Activated CD4-positive, alpha-beta T cell treated with anti-CD3 and anti-CD28 coated beads, Interleukin-2, amount 50 U/mL, for 16 hours (primary cell): ENCODE measurements around the gene MAD1L1.
A peak's percentile ranks its signal among the peaks of the same experiment; 100 is the strongest.

Experiments used
- DNase-seq: peaks from one replicate; pipeline ENCODE4 v3.0.0-alpha.2; 2020

Gene MAD1L1

GRCh38 chr7:2217206-2217605 lies 15.5 kb downstream of the MAD1L1 start:
- no peak for DNase-seq

- no peak for DNase-seq
These were observed 16.9 kb downstream of the MAD1L1 start for GRCh38 chr7:2215851-2216250.

GRCh38 chr7:2214636-2215035 lies 18.1 kb downstream of the MAD1L1 start:
- DNase-seq, result peak; percentile 84

GRCh38 chr7:2213551-2214215 lies 19.1 kb downstream of the MAD1L1 start:
- DNase-seq, result no peak

- DNase-seq, result no peak
These were observed 19.8 kb downstream of the MAD1L1 start for GRCh38 chr7:2212906-2213305.

- DNase-seq, result no peak
These were observed 20.8 kb downstream of the MAD1L1 start for GRCh38 chr7:2211926-2212325.

GRCh38 chr7:2211259-2211880 lies 21.4 kb downstream of the MAD1L1 start:
- DNase-seq, result no peak

GRCh38 chr7:2210551-2211258 lies 22.0 kb downstream of the MAD1L1 start:
- no peak for DNase-seq

- no peak for DNase-seq
These were observed 22.8 kb downstream of the MAD1L1 start for GRCh38 chr7:2209961-2210323.

- peak; percentile 26 for DNase-seq
These were observed 23.4 kb downstream of the MAD1L1 start for GRCh38 chr7:2209146-2209960.

GRCh38 chr7:2208712-2209111 lies 24.0 kb downstream of the MAD1L1 start:
- no peak for DNase-seq

- no peak for DNase-seq
These were observed 27.5 kb downstream of the MAD1L1 start for GRCh38 chr7:2205036-2205780.

- DNase-seq, result no peak
These were observed 28.3 kb downstream of the MAD1L1 start for GRCh38 chr7:2204446-2204845.

- no peak for DNase-seq
These were observed 28.9 kb downstream of the MAD1L1 start for GRCh38 chr7:2203766-2204300.

- no peak for DNase-seq
These were observed 29.6 kb downstream of the MAD1L1 start for GRCh38 chr7:2202901-2203765.

- no peak for DNase-seq
These were observed 30.4 kb downstream of the MAD1L1 start for GRCh38 chr7:2202361-2202761.

GRCh38 chr7:2201686-2202360 lies 30.9 kb downstream of the MAD1L1 start:
- no peak for DNase-seq

- no peak for DNase-seq
These were observed 31.6 kb downstream of the MAD1L1 start for GRCh38 chr7:2201128-2201527.

- DNase-seq, result no peak
These were observed 32.2 kb downstream of the MAD1L1 start for GRCh38 chr7:2200584-2200980.

- DNase-seq, result no peak
These were observed 32.7 kb downstream of the MAD1L1 start for GRCh38 chr7:2199956-2200583.
